ENCODE results near the gene GNG3.
"Not testable (repeated sequence)": the region's sequence is repeated elsewhere in the genome, so short reads cannot be mapped to it uniquely, and the experiment has no call there.

Gene GNG3

GRCh38 chr11:62707277-62707861 is at the start of gene GNG3, which contains the start of gene BSCL2:
Gene GNG3 (plus strand): TSS chr11:62707676. CDS start chr11:62708296, 620 bp downstream.
Gene BSCL2 (minus strand): TSS chr11:62707424. CDS start chr11:62707195, 229 bp downstream.
- DNase-seq, result no peak

- DNase-seq, result peak; percentile 66
Observed at GRCh38 chr11:62664405-62665074, 42.9 kb upstream of the GNG3 start.

DNA sequence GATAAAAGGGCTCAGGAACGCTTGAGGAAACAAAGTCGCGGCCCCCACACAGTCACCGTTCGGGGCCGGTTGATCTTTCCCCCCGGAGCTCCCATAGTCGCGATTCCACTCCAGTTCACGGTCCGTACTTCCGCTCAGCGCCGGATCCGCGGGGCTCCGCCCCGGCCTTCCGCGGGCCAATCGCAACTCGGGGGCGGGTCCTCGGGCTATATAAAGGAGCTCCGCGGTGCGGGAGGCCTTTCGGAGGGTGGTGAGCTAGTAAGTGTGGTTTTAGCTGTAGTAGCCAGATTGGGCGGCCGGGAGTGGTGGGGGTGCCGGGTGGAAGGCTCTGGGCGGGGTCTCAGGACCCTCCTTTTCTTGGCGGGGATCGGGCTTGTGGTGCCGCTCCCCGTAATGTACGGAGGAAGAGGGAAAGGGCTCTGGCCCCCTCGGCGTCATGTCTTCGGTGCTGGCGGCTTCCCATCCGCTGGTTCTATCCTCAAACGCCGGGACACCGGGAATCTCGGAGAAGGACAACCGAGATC is 42.3 kb upstream of the GNG3 start, which contains the start of the genes C11orf98 and CSKMT:
Gene C11orf98 (minus strand): TSS at position 136 of the 524 bp plus-strand sequence. CDS start 41 bp downstream, at position 95.
Gene CSKMT (plus strand): TSS at position 238 of the 524 bp plus-strand sequence. CDS start 568 bp downstream, outside the sequence.
- peak; percentile 93 for DNase-seq

DNA sequence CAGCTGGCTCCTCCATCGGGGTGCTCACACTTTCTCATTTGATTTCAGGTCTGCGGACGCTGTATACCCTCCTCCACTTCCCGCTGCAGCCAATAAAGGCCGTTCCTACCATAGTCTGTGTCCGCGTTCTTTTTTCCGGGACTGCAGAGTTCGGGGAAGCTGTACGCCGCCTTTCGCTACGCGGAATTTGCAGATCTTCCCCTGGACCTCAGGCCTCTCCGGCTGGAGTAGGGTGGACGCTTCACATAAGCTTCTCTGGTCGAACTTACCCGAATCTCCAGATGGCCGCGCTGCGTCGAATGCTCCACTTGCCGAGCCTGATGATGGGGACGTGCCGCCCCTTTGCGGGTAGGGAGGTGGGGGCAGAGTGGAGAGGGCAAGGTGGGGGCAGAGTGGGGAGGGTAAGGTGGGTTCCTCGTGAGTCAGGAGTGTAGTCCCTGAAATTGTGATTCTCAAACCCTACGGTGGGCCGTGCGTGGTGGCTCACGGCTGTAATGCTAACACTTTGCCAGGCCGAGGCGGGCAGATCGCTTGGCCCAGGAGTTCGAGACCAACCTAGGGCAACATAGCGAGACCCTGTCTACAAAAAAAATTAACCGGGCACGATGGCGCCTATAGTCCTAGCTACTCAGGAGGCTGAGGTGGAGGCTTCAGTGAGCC is 41.7 kb upstream of the GNG3 start:
- peak; percentile 57 for DNase-seq

GRCh38 chr11:62666259-62666926 is 41.1 kb upstream of the GNG3 start:
- DNase-seq, result peak; percentile 22

- DNase-seq, result no peak
Observed at GRCh38 chr11:62667460-62667859, 40.0 kb upstream of the GNG3 start.

DNA sequence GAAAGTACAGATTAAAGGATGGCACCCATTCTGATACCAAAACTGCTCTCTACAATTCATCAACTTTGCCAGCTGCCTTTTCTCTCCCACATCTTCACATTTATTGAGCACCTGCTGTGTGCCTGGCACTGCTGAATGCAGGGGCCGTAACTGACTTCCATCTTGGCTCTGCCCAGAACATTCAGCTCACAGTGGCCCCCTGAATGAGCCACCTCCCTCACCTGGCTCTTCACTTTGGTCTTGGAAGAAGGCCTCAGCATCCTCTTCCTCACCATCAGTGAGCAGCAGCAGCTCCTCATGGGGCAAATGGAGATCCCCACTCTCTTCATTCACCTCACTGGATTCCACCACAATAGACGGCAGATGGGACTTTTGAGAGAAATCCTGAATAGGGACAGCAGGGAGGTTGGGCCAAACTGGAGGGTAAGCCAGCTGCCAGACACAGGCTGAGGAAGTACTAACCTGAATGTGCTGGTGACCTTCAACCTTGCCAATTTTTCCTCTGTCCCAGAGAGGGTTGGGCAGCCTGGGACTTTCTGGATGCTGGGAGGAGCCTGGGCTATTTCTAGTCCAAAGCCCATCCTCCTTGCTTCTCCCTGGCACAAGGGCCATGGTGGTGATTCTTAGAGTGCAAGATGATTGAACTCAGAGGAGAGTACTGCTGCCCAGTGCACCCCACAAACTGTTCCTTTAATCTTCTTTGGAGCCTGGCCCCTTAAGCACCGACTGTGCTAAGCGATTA is 37.9 kb upstream of the GNG3 start:
- peak; percentile 54 for DNase-seq

GRCh38 chr11:62671236-62671607 is 36.3 kb upstream of the GNG3 start:
- peak; percentile 45 for DNase-seq

- peak; percentile 83 for DNase-seq
Observed at GRCh38 chr11:62671608-62672389, 35.7 kb upstream of the GNG3 start, which contains the start of the genes LBHD1 and UQCC3. Gene LBHD1 (minus strand): TSS chr11:62672267. CDS start chr11:62670031, 2,236 bp downstream. Gene UQCC3 (plus strand): TSS chr11:62671673. CDS start chr11:62671746, 73 bp downstream.

- no peak for DNase-seq
Observed at GRCh38 chr11:62673196-62673525, 34.3 kb upstream of the GNG3 start.

GRCh38 chr11:62675415-62675814 is 32.1 kb upstream of the GNG3 start:
- DNase-seq, result not testable (repeated sequence)

DNA sequence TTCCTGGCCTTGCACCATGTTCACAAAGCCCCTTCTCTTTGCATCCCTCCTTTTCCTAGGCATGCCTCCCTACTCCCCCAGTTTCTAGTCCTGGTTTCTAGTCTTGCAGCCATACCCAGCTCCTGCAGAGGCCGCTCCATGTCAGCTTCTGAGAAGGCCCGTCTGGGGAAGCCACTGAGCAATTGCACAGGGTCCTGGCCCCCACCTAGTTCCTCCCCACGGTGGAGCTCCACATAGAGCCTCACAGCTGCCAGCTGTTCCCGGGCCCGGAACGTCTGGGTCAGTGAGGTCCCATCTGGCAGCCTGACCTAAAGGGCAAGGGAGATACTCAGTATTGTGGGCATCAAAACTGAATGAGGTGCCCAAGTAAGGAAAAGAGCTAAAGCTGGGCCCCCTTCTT is 30.8 kb upstream of the GNG3 start:
- DNase-seq, result no peak

- no peak for DNase-seq
Observed at GRCh38 chr11:62677156-62677555, 30.3 kb upstream of the GNG3 start.

GRCh38 chr11:62677714-62678113 is 29.8 kb upstream of the GNG3 start:
- DNase-seq, result no peak

GRCh38 chr11:62678433-62678769 is 29.1 kb upstream of the GNG3 start:
- DNase-seq, result no peak

GRCh38 chr11:62678770-62679696 is 28.4 kb upstream of the GNG3 start, which contains the start of gene UBXN1:
Gene UBXN1 (minus strand): TSS chr11:62679073. CDS start chr11:62678923, 150 bp downstream.
- DNase-seq, result peak; percentile 91

DNA sequence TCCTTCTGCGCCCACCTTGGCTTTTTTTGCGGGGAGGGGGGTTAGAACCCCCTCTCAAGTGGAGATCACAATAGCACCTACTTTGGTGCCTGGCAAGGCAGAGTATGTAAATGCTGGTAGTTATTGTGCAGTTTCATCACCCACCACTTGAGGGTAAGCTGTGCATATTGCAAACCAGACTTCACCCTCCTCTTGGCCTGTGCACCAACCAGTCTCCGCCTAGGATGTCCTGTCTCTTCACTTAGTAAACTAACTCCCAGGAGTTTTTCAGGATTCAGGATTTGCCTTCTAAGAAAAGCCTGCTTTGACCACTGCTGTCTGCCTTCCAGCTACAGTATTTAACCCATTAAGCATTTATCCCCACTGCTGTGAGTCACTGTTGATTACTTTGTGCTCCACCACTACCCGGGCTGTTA is 26.6 kb upstream of the GNG3 start:
- DNase-seq, result peak; percentile 85

DNA sequence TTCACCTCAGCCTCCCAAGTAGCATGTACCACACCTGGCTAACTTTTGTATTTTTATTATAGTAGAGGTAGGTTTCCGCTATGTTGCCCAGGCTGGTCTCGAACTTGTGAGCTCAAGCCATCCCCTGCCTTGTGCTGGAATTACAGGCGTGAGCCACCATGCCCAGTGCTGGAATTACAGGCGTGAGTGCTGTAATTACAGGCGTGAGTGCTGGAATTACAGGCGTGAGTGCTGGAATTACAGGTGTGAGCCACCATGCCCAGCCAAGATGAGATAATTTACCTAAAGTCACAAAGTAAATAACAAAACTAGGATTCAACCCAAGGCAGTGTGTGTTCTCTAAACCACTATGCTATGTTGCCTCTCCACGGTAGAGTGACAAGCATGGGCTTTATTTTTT is 25.0 kb upstream of the GNG3 start:
- DNase-seq, result no peak

- no peak for DNase-seq
Observed at GRCh38 chr11:62687508-62688396, 19.7 kb upstream of the GNG3 start.

Data from hematopoietic multipotent progenitor cell treated with erythropoietin and hydrocortisone succinate and interleukin-3 and kit ligand, for 8 days (in vitro differentiated cells).